HEK293 (cell line): ENCODE results near the gene ARHGAP33.

Source experiments
- KLF1 ChIP-seq: fragments of 450-650 bp; formaldehyde crosslinking; IDR thresholded peaks from 2 replicates; pipeline ENCODE4 v1.5.1; 2016; ENCODE audit warnings: missing biosample characterization, missing genetic modification characterization
- MYNN ChIP-seq: fragments of 450-650 bp; formaldehyde crosslinking; IDR thresholded peaks from 2 replicates; pipeline ENCODE4 v1.5.1; 2016; ENCODE audit warnings: missing biosample characterization, missing genetic modification characterization, borderline replicate concordance
- PRDM6 ChIP-seq: fragments of 450-650 bp; formaldehyde crosslinking; IDR thresholded peaks from 2 replicates; pipeline ENCODE4 v1.5.1; 2017; ENCODE audit warnings: missing biosample characterization, missing genetic modification characterization
- SCRT2 ChIP-seq: fragments of 450-650 bp; formaldehyde crosslinking; IDR thresholded peaks from 2 replicates; pipeline ENCODE4 v1.5.1; 2016; ENCODE audit warnings: missing biosample characterization, missing genetic modification characterization
- TCF7L2 ChIP-seq: IDR thresholded peaks from 2 replicates; pipeline ENCODE4 v1.6.1; 2011; ENCODE audit warnings: low read depth, mild to moderate bottlenecking, inconsistent platforms, low read length, moderate library complexity, borderline replicate concordance
- WT1 ChIP-seq: fragments of 450-650 bp; formaldehyde crosslinking; IDR thresholded peaks from 2 replicates; pipeline ENCODE4 v1.5.1; 2016; ENCODE audit warnings: missing biosample characterization, missing genetic modification characterization
- YY2 ChIP-seq: fragments of 450-650 bp; formaldehyde crosslinking; IDR thresholded peaks from 2 replicates; pipeline ENCODE4 v1.5.1; 2016; ENCODE audit warnings: missing biosample characterization, missing genetic modification characterization
- ZBTB21 ChIP-seq: fragments of 450-650 bp; formaldehyde crosslinking; IDR thresholded peaks from 2 replicates; pipeline ENCODE4 v1.5.1; 2017; ENCODE audit warnings: missing biosample characterization, missing genetic modification characterization
- ZBTB48 ChIP-seq: fragments of 450-650 bp; formaldehyde crosslinking; IDR thresholded peaks from 2 replicates; pipeline ENCODE4 v1.5.1; 2016; ENCODE audit warnings: missing biosample characterization, missing genetic modification characterization
- ZNF112 ChIP-seq: fragments of 450-650 bp; formaldehyde crosslinking; IDR thresholded peaks from 2 replicates; pipeline ENCODE4 v1.5.0; 2017; ENCODE audit warnings: missing biosample characterization, missing genetic modification characterization
- ZNF184 ChIP-seq: fragments of 450-650 bp; IDR thresholded peaks from 2 replicates; pipeline ENCODE4 v1.5.1; 2018; ENCODE audit warnings: missing biosample characterization, mild to moderate bottlenecking, missing genetic modification characterization
- ZNF391 ChIP-seq: fragments of 450-650 bp; formaldehyde crosslinking; IDR thresholded peaks from 2 replicates; pipeline ENCODE4 v1.5.1; 2016; ENCODE audit warnings: low read depth, missing biosample characterization, missing genetic modification characterization, borderline replicate concordance
- ZNF48 ChIP-seq: fragments of 450-650 bp; formaldehyde crosslinking; IDR thresholded peaks from 2 replicates; pipeline ENCODE4 v1.5.1; 2016; ENCODE audit warnings: missing biosample characterization, missing genetic modification characterization
- ZNF549 ChIP-seq: fragments of 450-650 bp; IDR thresholded peaks from 2 replicates; pipeline ENCODE4 v1.5.1; 2018; ENCODE audit warnings: missing biosample characterization, missing genetic modification characterization, mild to moderate bottlenecking, inconsistent platforms, moderate library complexity
- ZNF621 ChIP-seq: fragments of 450-650 bp; formaldehyde crosslinking; IDR thresholded peaks from 2 replicates; pipeline ENCODE4 v1.5.1; 2017; ENCODE audit warnings: missing biosample characterization, missing genetic modification characterization
- ZNF623 ChIP-seq: fragments of 450-650 bp; formaldehyde crosslinking; IDR thresholded peaks from 2 replicates; pipeline ENCODE4 v1.5.1; 2016; ENCODE audit warnings: missing biosample characterization, missing genetic modification characterization
- ZNF660 ChIP-seq: fragments of 450-650 bp; IDR thresholded peaks from 2 replicates; pipeline ENCODE4 v1.5.1; 2018; ENCODE audit warnings: missing biosample characterization, mild to moderate bottlenecking, missing genetic modification characterization
- ZNF692 ChIP-seq: fragments of 450-650 bp; formaldehyde crosslinking; IDR thresholded peaks from 2 replicates; pipeline ENCODE4 v1.5.1; 2016; ENCODE audit warnings: missing biosample characterization, missing genetic modification characterization
- ZNF707 ChIP-seq: fragments of 450-650 bp; formaldehyde crosslinking; IDR thresholded peaks from 2 replicates; pipeline ENCODE4 v1.5.1; 2016; ENCODE audit warnings: missing biosample characterization, missing genetic modification characterization
- ZNF777 ChIP-seq: fragments of 450-650 bp; formaldehyde crosslinking; IDR thresholded peaks from 2 replicates; pipeline ENCODE4 v1.5.1; 2017; ENCODE audit warnings: missing biosample characterization, missing genetic modification characterization, borderline replicate concordance
- ZNF791 ChIP-seq: fragments of 450-650 bp; formaldehyde crosslinking; IDR thresholded peaks from 2 replicates; pipeline ENCODE4 v1.5.1; 2016; ENCODE audit warnings: missing biosample characterization, missing genetic modification characterization
- ZNF792 ChIP-seq: fragments of 450-650 bp; formaldehyde crosslinking; IDR thresholded peaks from 2 replicates; pipeline ENCODE4 v1.5.1; 2016; ENCODE audit warnings: missing biosample characterization, missing genetic modification characterization
- ZNF837 ChIP-seq: fragments of 450-650 bp; formaldehyde crosslinking; IDR thresholded peaks from 2 replicates; pipeline ENCODE4 v1.5.1; 2016; ENCODE audit warnings: missing biosample characterization, missing genetic modification characterization
- TF ChIP-seq, protein P1 (sequence below): fragments of 450-650 bp; formaldehyde crosslinking; IDR thresholded peaks from 2 replicates; pipeline ENCODE4 v1.5.1; 2016; ENCODE audit warnings: missing biosample characterization, missing genetic modification characterization
- TF ChIP-seq, protein P2 (sequence below): fragments of 450-650 bp; formaldehyde crosslinking; IDR thresholded peaks from 2 replicates; pipeline ENCODE4 v1.5.1; 2016; ENCODE audit warnings: missing biosample characterization, missing genetic modification characterization
- TF ChIP-seq, protein P3 (sequence below): fragments of 450-650 bp; formaldehyde crosslinking; IDR thresholded peaks from 2 replicates; pipeline ENCODE4 v1.5.1; 2016; ENCODE audit warnings: missing biosample characterization, missing genetic modification characterization
- TF ChIP-seq, protein P4 (sequence below): fragments of 450-650 bp; formaldehyde crosslinking; IDR thresholded peaks from 2 replicates; pipeline ENCODE4 v1.5.1; 2016; ENCODE audit warnings: missing biosample characterization, missing genetic modification characterization
- TF ChIP-seq, protein P5 (sequence below): fragments of 450-650 bp; formaldehyde crosslinking; IDR thresholded peaks from 2 replicates; pipeline ENCODE4 v1.5.1; 2016; ENCODE audit warnings: missing biosample characterization, missing genetic modification characterization

The ARHGAP33 gene

GRCh38 chr19:35757231-35757748, 18.1 kb upstream of the ARHGAP33 start (continued):
- TF ChIP-seq ZNF184 (no peak; the same call in 1 of the 2 replicates), YY2 (tag by site-specific recombination) (no peak), ZNF391 (tag by site-specific recombination) (peak; percentile 76; the same call in 1 of the 2 replicates), ZBTB21 (tag by site-specific recombination) (peak; percentile 79), ZNF777 (tag by site-specific recombination) (no peak), TCF7L2 (no peak), ZNF112 (tag by site-specific recombination) (no peak), KLF1 (tag by site-specific recombination) (no peak), ZNF692 (peak; percentile 94), ZNF623 (tag by site-specific recombination) (0 out of 2 replicates have a peak, but pooled peaks have one; percentile 28), ZNF549 (no peak), ZBTB48 (tag by site-specific recombination) (peak; percentile 86), PRDM6 (tag by site-specific recombination) (no peak), ZNF621 (tag by site-specific recombination) (no peak), WT1 (tag by site-specific recombination) (no peak; the same call in 1 of the 2 replicates), ZNF707 (no peak), MYNN (tag by site-specific recombination) (no peak), SCRT2 (peak; percentile 23), ZNF791 (tag by site-specific recombination) (no peak), ZNF837 (tag by site-specific recombination) (no peak), ZNF48 (tag by site-specific recombination) (no peak), ZNF792 (no peak), ZNF660 (tag by site-specific recombination) (peak; percentile 100)
- TF ChIP-seq, protein P1, sequence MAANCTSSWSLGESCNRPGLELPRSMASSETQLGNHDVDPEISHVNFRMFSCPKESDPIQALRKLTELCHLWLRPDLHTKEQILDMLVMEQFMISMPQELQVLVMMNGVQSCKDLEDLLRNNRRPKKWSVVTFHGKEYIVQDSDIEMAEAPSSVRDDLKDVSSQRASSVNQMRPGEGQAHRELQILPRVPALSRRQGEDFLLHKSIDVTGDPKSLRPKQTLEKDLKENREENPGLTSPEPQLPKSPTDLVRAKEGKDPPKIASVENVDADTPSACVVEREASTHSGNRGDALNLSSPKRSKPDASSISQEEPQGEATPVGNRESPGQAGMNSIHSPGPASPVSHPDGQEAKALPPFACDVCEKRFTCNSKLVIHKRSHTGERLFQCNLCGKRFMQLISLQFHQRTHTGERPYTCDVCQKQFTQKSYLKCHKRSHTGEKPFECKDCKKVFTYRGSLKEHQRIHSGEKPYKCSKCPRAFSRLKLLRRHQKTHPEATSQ (tag by site-specific recombination): 0 out of 2 replicates have a peak, but pooled peaks have one; percentile 64
- TF ChIP-seq, protein P2, sequence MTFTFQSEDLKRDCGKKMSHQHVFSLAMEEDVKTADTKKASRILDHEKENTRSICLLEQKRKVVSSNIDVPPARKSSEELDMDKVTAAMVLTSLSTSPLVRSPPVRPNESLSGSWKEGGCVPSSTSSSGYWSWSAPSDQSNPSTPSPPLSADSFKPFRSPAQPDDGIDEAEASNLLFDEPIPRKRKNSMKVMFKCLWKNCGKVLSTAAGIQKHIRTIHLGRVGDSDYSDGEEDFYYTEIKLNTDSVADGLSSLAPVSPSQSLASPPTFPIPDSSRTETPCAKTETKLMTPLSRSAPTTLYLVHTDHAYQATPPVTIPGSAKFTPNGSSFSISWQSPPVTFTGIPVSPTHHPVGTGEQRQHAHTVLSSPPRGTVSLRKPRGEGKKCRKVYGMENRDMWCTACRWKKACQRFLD (tag by site-specific recombination): no peak
- TF ChIP-seq, protein P3, sequence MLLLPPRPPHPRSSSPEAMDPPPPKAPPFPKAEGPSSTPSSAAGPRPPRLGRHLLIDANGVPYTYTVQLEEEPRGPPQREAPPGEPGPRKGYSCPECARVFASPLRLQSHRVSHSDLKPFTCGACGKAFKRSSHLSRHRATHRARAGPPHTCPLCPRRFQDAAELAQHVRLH (tag by site-specific recombination): no peak
- TF ChIP-seq, protein P4, sequence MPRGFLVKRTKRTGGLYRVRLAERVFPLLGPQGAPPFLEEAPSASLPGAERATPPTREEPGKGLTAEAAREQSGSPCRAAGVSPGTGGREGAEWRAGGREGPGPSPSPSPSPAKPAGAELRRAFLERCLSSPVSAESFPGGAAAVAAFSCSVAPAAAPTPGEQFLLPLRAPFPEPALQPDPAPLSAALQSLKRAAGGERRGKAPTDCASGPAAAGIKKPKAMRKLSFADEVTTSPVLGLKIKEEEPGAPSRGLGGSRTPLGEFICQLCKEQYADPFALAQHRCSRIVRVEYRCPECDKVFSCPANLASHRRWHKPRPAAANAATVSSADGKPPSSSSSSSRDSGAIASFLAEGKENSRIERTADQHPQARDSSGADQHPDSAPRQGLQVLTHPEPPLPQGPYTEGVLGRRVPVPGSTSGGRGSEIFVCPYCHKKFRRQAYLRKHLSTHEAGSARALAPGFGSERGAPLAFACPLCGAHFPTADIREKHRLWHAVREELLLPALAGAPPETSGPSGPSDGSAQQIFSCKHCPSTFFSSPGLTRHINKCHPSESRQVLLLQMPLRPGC (tag by site-specific recombination): peak; percentile 68; the same call in 1 of the 2 replicates
- TF ChIP-seq, protein P5, sequence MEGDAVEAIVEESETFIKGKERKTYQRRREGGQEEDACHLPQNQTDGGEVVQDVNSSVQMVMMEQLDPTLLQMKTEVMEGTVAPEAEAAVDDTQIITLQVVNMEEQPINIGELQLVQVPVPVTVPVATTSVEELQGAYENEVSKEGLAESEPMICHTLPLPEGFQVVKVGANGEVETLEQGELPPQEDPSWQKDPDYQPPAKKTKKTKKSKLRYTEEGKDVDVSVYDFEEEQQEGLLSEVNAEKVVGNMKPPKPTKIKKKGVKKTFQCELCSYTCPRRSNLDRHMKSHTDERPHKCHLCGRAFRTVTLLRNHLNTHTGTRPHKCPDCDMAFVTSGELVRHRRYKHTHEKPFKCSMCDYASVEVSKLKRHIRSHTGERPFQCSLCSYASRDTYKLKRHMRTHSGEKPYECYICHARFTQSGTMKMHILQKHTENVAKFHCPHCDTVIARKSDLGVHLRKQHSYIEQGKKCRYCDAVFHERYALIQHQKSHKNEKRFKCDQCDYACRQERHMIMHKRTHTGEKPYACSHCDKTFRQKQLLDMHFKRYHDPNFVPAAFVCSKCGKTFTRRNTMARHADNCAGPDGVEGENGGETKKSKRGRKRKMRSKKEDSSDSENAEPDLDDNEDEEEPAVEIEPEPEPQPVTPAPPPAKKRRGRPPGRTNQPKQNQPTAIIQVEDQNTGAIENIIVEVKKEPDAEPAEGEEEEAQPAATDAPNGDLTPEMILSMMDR (tag by site-specific recombination): peak; percentile 74
